ENCODE measurements around the gene ABCB9. TPM values are rescaled to one million over a fixed set of nuclear protein-coding genes. Genes with fewer than 3 reads are reported as not detected.

Gene ABCB9
- total RNA-seq, 1 experiment from 2014 or later = 11.0 TPM

GRCh38 chr12:122939125-122939524 lies 27.1 kb downstream of the ABCB9 start:
- no peak overlapping the region for H3K27ac ChIP-seq
- no peaks in the 10 kb centered on the region for H3K27me3 ChIP-seq (replicated peaks)
- no peaks in the 10 kb centered on the region; the same call in 1 of the 2 replicates for H3K36me3 ChIP-seq
- DNase-seq (ENCODE audit: low read depth in 1 of 2, low spot score in 2 of 2) = no peak
- peaks cover 42% of the 10 kb centered on the region for H3K4me1 ChIP-seq (replicated peaks)
- no peak overlapping the region for H3K4me3 ChIP-seq
- no peaks in the 10 kb centered on the region for H3K9me3 ChIP-seq (replicated peaks)

GRCh38 chr12:122937622-122938091 lies 28.6 kb downstream of the ABCB9 start:
- no peak overlapping the region for H3K4me3 ChIP-seq
- no peaks in the 10 kb centered on the region for H3K9me3 ChIP-seq (replicated peaks)
- DNase-seq (ENCODE audit: low read depth in 1 of 2, low spot score in 2 of 2) = no peak
- no peak overlapping the region for H3K27ac ChIP-seq
- peaks cover 27% of the 10 kb centered on the region for H3K4me1 ChIP-seq (replicated peaks)
- no peaks in the 10 kb centered on the region; the same call in 1 of the 2 replicates for H3K36me3 ChIP-seq
- H3K27me3 ChIP-seq (replicated peaks) = no peaks in the 10 kb centered on the region

GRCh38 chr12:122935318-122935717 lies 30.9 kb downstream of the ABCB9 start:
- H3K27ac ChIP-seq = no peak overlapping the region
- H3K4me1 ChIP-seq (replicated peaks) = peaks cover 8% of the 10 kb centered on the region
- no peaks in the 10 kb centered on the region for H3K9me3 ChIP-seq (replicated peaks)
- H3K27me3 ChIP-seq (replicated peaks) = no peaks in the 10 kb centered on the region
- no peaks in the 10 kb centered on the region; the same call in 1 of the 2 replicates for H3K36me3 ChIP-seq
- no peak overlapping the region for H3K4me3 ChIP-seq
- no peak for DNase-seq (ENCODE audit: low read depth in 1 of 2, low spot score in 2 of 2)

- H3K4me1 ChIP-seq (replicated peaks) = peaks cover 8% of the 10 kb centered on the region
- H3K4me3 ChIP-seq = no peak overlapping the region
- H3K9me3 ChIP-seq (replicated peaks) = no peaks in the 10 kb centered on the region
- DNase-seq (ENCODE audit: low read depth in 1 of 2, low spot score in 2 of 2) = no peak
- no peak overlapping the region for H3K27ac ChIP-seq
- no peaks in the 10 kb centered on the region for H3K27me3 ChIP-seq (replicated peaks)
- H3K36me3 ChIP-seq = no peaks in the 10 kb centered on the region; the same call in 1 of the 2 replicates
Measured at GRCh38 chr12:122934722-122935121, 31.5 kb downstream of the ABCB9 start.

GRCh38 chr12:122932207-122932606 lies 34.1 kb downstream of the ABCB9 start:
- no peaks in the 10 kb centered on the region for H3K27me3 ChIP-seq (replicated peaks)
- H3K27ac ChIP-seq = no peak overlapping the region
- no peak overlapping the region for H3K4me3 ChIP-seq
- DNase-seq (ENCODE audit: low read depth in 1 of 2, low spot score in 2 of 2) = no peak
- H3K9me3 ChIP-seq (replicated peaks) = no peaks in the 10 kb centered on the region
- H3K36me3 ChIP-seq = no peaks in the 10 kb centered on the region
- no peaks in the 10 kb centered on the region for H3K4me1 ChIP-seq (replicated peaks)

GRCh38 chr12:122929812-122930211 lies 36.5 kb downstream of the ABCB9 start:
- H3K36me3 ChIP-seq = no peaks in the 10 kb centered on the region
- H3K4me1 ChIP-seq (replicated peaks) = no peaks in the 10 kb centered on the region
- no peak for DNase-seq (ENCODE audit: low read depth in 1 of 2, low spot score in 2 of 2)
- H3K4me3 ChIP-seq = no peak overlapping the region
- no peaks in the 10 kb centered on the region for H3K27me3 ChIP-seq (replicated peaks)
- no peak overlapping the region for H3K27ac ChIP-seq
- no peaks in the 10 kb centered on the region for H3K9me3 ChIP-seq (replicated peaks)

- Histone ChIP-seq H3K27me3 (replicated peaks) (no peaks in the 10 kb centered on the region), H3K27ac (no peak overlapping the region), H3K4me1 (replicated peaks) (no peaks in the 10 kb centered on the region), H3K4me3 (no peak overlapping the region), H3K36me3 (no peaks in the 10 kb centered on the region), H3K9me3 (replicated peaks) (no peaks in the 10 kb centered on the region)
- DNase-seq (ENCODE audit: low read depth in 1 of 2, low spot score in 2 of 2) = no peak
Measured at GRCh38 chr12:122929148-122929538, 37.1 kb downstream of the ABCB9 start.

GRCh38 chr12:122928404-122929147 lies 37.7 kb downstream of the ABCB9 start:
- no peaks in the 10 kb centered on the region for H3K27me3 ChIP-seq (replicated peaks)
- no peak for DNase-seq (ENCODE audit: low read depth in 1 of 2, low spot score in 2 of 2)
- no peak overlapping the region for H3K4me3 ChIP-seq
- no peaks in the 10 kb centered on the region for H3K4me1 ChIP-seq (replicated peaks)
- no peaks in the 10 kb centered on the region for H3K36me3 ChIP-seq
- H3K27ac ChIP-seq = no peak overlapping the region
- H3K9me3 ChIP-seq (replicated peaks) = no peaks in the 10 kb centered on the region

- no peaks in the 10 kb centered on the region for H3K9me3 ChIP-seq (replicated peaks)
- no peak for DNase-seq (ENCODE audit: low read depth in 1 of 2, low spot score in 2 of 2)
Measured at GRCh38 chr12:122927756-122928403, 38.4 kb downstream of the ABCB9 start.

GRCh38 chr12:122921917-122922316 lies 44.3 kb downstream of the ABCB9 start:
- Histone ChIP-seq H3K9me3 (replicated peaks) (no peaks in the 10 kb centered on the region), H3K4me3 (no peak overlapping the region), H3K36me3 (no peaks in the 10 kb centered on the region), H3K27ac (no peak overlapping the region), H3K27me3 (replicated peaks) (no peaks in the 10 kb centered on the region), H3K4me1 (replicated peaks) (peaks cover 14% of the 10 kb centered on the region)
- no peak for DNase-seq (ENCODE audit: low read depth in 1 of 2, low spot score in 2 of 2)

More at GRCh38 chr12:122927756-122928403, 38.4 kb downstream of the ABCB9 start:
- Histone ChIP-seq H3K27ac (no peak overlapping the region), H3K4me3 (no peak overlapping the region), H3K27me3 (replicated peaks) (no peaks in the 10 kb centered on the region), H3K36me3 (no peaks in the 10 kb centered on the region), H3K4me1 (replicated peaks) (no peaks in the 10 kb centered on the region)

- Histone ChIP-seq H3K9me3 (replicated peaks) (no peaks in the 10 kb centered on the region), H3K27me3 (replicated peaks) (no peaks in the 10 kb centered on the region), H3K4me1 (replicated peaks) (peaks cover 18% of the 10 kb centered on the region), H3K4me3 (no peak overlapping the region), H3K27ac (no peak overlapping the region), H3K36me3 (no peaks in the 10 kb centered on the region)
- no peak for DNase-seq (ENCODE audit: low read depth in 1 of 2, low spot score in 2 of 2)
Measured at GRCh38 chr12:122920687-122921086, 45.6 kb downstream of the ABCB9 start.

- DNase-seq (ENCODE audit: low read depth in 1 of 2, low spot score in 2 of 2) = no peak
- H3K4me3 ChIP-seq = no peak overlapping the region
- H3K27me3 ChIP-seq (replicated peaks) = no peaks in the 10 kb centered on the region
Measured at GRCh38 chr12:122918827-122919226, 47.4 kb downstream of the ABCB9 start.

GRCh38 chr12:122917507-122918121 lies 48.6 kb downstream of the ABCB9 start:
- no peaks in the 10 kb centered on the region for H3K9me3 ChIP-seq (replicated peaks)
- H3K4me3 ChIP-seq = no peak overlapping the region
- DNase-seq (ENCODE audit: low read depth in 1 of 2, low spot score in 2 of 2) = no peak
- H3K27ac ChIP-seq = no peak overlapping the region
- H3K4me1 ChIP-seq (replicated peaks) = peaks cover 18% of the 10 kb centered on the region
- no peaks in the 10 kb centered on the region for H3K27me3 ChIP-seq (replicated peaks)
- no peaks in the 10 kb centered on the region for H3K36me3 ChIP-seq

More at GRCh38 chr12:122918827-122919226, 47.4 kb downstream of the ABCB9 start:
- Histone ChIP-seq H3K27ac (no peak overlapping the region), H3K36me3 (no peaks in the 10 kb centered on the region), H3K4me1 (replicated peaks) (peaks cover 18% of the 10 kb centered on the region), H3K9me3 (replicated peaks) (no peaks in the 10 kb centered on the region)
